Measurements from ENCODE around the gene THG1L. TPM values are rescaled to one million over a fixed set of nuclear protein-coding genes. Genes with fewer than 3 reads are reported as not detected.

The THG1L gene
- total and polyA plus RNA-seq, 8 donors: 8.8 to 30.8 (median 28.2) TPM

DNA sequence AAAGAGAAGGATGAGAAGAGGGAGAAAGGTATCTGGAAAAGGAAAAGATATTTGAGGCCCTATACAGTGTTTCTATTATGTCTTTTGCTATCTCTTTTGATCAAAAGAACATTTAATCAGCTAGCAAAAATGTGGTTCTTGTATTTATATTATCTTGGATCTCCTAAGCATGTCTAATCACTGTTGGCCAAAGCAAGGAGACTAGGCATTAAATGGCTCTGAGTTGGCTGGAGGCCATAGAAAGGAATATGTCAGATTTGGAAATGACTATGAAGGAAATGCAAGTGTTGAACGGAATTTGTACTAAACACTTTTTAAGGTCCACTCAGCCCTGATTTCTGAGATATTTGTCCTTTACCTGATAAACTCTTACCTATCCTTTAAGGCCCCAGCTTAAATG, 22.4 kb upstream of the THG1L start:
- TF ChIP-seq, protein P1, sequence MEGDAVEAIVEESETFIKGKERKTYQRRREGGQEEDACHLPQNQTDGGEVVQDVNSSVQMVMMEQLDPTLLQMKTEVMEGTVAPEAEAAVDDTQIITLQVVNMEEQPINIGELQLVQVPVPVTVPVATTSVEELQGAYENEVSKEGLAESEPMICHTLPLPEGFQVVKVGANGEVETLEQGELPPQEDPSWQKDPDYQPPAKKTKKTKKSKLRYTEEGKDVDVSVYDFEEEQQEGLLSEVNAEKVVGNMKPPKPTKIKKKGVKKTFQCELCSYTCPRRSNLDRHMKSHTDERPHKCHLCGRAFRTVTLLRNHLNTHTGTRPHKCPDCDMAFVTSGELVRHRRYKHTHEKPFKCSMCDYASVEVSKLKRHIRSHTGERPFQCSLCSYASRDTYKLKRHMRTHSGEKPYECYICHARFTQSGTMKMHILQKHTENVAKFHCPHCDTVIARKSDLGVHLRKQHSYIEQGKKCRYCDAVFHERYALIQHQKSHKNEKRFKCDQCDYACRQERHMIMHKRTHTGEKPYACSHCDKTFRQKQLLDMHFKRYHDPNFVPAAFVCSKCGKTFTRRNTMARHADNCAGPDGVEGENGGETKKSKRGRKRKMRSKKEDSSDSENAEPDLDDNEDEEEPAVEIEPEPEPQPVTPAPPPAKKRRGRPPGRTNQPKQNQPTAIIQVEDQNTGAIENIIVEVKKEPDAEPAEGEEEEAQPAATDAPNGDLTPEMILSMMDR (IDR thresholded peaks at IDR 0.05): no peak
- Histone ChIP-seq H3K27me3 (no peaks in the 10 kb centered on the region), H3K36me3 (no peaks in the 10 kb centered on the region), H3K9me3 (no peaks in the 10 kb centered on the region), H3K4me3 (no peak overlapping the region), H3K27ac (no peak overlapping the region), H3K4me1 (no peaks in the 10 kb centered on the region)
- no peak for ATAC-seq
- DNase-seq: no peak
- intact Hi-C loops (cut with DNase I): no loop called here

DNA sequence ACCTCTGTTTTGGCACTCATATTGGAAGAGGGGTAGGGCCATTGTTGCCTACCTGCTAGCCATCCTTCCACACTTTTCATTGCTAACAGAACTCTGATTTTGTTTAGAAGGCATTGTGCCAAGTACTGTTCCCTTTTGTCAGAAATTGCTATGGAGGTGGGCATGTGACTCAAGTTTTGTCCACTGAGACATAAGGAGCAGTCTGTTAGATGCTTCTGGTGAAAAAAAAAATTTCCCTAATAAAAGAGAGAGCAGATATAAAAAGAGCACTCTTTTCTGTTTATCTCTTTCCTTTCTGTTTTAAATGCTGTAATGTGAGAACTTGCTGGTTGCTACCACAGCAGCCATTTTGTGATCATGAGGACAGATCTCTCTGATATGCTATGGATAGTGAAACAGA, 21.9 kb upstream of the THG1L start:
- TF ChIP-seq, protein P1 (IDR thresholded peaks at IDR 0.05): no peak
- ATAC-seq: no peak
- intact Hi-C loops (cut with DNase I): no loop called here
- DNase-seq: no peak
- no peak overlapping the region for H3K27ac ChIP-seq
- H3K27me3 ChIP-seq: no peaks in the 10 kb centered on the region
- no peaks in the 10 kb centered on the region for H3K9me3 ChIP-seq
- no peaks in the 10 kb centered on the region for H3K4me1 ChIP-seq
- no peaks in the 10 kb centered on the region for H3K36me3 ChIP-seq
- no peak overlapping the region for H3K4me3 ChIP-seq

DNA sequence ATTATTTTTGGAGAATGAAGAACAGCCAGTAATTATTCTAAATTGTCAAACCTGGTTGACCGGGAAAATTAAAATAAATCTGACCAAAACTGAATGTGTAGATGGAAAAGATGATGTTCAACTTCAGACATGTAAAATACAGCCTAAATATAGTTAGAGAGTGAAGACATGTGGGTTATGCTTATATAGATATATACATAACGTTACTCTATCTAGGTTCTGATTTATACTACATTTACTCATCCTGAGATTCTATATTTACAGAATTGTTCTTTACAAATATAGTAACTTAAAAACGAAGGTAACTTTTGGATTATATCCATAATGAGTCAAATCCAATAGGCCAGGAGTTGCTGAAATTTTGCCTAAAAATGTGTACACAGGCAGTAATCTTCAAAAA, 20.8 kb upstream of the THG1L start:
- ATAC-seq: no peak
- H3K9me3 ChIP-seq: no peaks in the 10 kb centered on the region
- H3K36me3 ChIP-seq: no peaks in the 10 kb centered on the region
- no peak overlapping the region for H3K27ac ChIP-seq
- H3K27me3 ChIP-seq: no peaks in the 10 kb centered on the region
- no peak overlapping the region for H3K4me3 ChIP-seq
- H3K4me1 ChIP-seq: no peaks in the 10 kb centered on the region
- TF ChIP-seq, protein P1 (IDR thresholded peaks at IDR 0.05): no peak
- no peak for DNase-seq
- intact Hi-C loops (cut with DNase I): loop anchor here in 1 of 2 donors (10.0 kb wide), 1 partner anchor 386 kb away; no protein-coding TSS in a partner anchor

DNA sequence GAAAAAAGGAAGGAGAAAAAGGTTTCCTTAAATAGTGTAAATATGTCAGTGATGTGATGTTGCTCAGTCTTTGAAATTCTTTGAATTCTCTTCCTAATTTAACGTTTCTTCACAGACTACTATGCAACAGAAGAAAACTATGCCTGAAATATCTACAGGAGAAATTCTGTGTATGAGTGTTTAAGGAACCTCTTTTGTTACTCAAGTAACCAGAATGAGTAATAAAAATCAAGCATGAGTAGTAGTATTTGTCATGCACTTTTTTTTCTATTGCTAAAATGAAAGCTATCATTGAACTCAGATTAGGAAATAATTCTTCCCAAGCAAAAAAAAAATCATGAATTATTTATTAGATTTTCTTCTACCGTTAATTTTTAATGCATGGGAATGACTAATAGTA, 20.3 kb upstream of the THG1L start:
- Histone ChIP-seq H3K4me1 (no peaks in the 10 kb centered on the region), H3K9me3 (no peaks in the 10 kb centered on the region), H3K36me3 (no peaks in the 10 kb centered on the region), H3K27me3 (no peaks in the 10 kb centered on the region), H3K27ac (no peak overlapping the region), H3K4me3 (no peak overlapping the region)
- intact Hi-C loops (cut with DNase I): loop anchor here in 1 of 2 donors (10.0 kb wide), 1 partner anchor 386 kb away; no protein-coding TSS in a partner anchor
- DNase-seq: no peak
- peak; percentile 16 for ATAC-seq
- TF ChIP-seq, protein P1 (IDR thresholded peaks at IDR 0.05): no peak

DNA sequence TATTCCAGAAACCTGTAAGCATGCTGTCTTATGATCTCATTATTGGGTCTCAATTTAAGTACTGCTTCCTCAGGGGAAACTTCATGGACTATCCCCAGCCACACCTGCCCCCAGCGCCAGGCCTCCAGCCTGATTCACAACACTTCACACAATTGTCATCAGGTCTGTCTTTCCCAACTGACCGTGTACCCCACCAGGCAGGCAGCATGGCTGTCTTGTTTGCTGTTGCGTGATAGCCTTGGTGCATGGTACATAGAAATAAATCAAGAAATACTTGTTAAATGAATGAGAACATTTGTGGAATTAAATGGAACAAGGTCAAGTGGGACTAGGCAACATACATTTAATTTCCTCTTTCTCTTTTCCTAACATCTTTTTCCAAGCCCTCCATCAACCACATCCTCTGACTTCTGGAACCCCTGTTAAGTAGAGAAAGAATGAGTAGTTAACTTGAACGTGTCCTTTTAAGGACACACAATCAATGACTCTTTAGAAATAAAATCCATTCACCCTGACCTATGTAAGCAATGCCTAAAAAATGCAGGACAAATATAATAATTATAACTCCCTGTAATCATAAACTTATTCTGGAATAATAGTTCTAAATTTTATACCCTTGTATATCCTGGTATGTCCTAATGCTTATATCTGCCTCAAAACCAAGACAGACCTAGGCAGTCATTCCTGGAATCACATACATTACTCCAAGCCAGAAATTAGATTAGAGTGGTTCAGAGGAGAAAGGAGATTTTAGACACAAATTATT, 17.2 kb upstream of the THG1L start:
- H3K27me3 ChIP-seq: no peaks in the 10 kb centered on the region
- TF ChIP-seq, protein P1 (IDR thresholded peaks at IDR 0.05): no peak
- H3K27ac ChIP-seq: no peak overlapping the region
- intact Hi-C loops (cut with DNase I): loop anchor here in 1 of 2 donors (10.0 kb wide), 1 partner anchor 389 kb away; no protein-coding TSS in a partner anchor
- H3K4me1 ChIP-seq: no peaks in the 10 kb centered on the region
- H3K9me3 ChIP-seq: no peaks in the 10 kb centered on the region
- DNase-seq (no peak), ATAC-seq (no peak)
- H3K36me3 ChIP-seq: no peaks in the 10 kb centered on the region
- no peak overlapping the region for H3K4me3 ChIP-seq
